GM11168 (cell line): ENCODE measurements around the gene HOXA7.

Source experiments
- in situ Hi-C: fragments of 300-500 bp; cut with MboI; formaldehyde crosslinking; loops from one replicate; pipeline ENCODE4 v1.12.0; 2022; ENCODE audit warnings: low sequenced_read_pairs; ENCODE audit not compliant: unreplicated experiment

HOXA7 gene

GRCh38 chr7:27194686-27195379, 38.4 kb upstream of the HOXA7 start:
- in situ Hi-C loops = loop anchor here (25.0 kb wide), 1 partner anchor 1333 kb away; no protein-coding TSS in a partner anchor

- in situ Hi-C loops = loop anchor here (25.0 kb wide), 1 partner anchor 1332 kb away; no protein-coding TSS in a partner anchor
Observed at GRCh38 chr7:27194002-27194352, 37.5 kb upstream of the HOXA7 start.

DNA sequence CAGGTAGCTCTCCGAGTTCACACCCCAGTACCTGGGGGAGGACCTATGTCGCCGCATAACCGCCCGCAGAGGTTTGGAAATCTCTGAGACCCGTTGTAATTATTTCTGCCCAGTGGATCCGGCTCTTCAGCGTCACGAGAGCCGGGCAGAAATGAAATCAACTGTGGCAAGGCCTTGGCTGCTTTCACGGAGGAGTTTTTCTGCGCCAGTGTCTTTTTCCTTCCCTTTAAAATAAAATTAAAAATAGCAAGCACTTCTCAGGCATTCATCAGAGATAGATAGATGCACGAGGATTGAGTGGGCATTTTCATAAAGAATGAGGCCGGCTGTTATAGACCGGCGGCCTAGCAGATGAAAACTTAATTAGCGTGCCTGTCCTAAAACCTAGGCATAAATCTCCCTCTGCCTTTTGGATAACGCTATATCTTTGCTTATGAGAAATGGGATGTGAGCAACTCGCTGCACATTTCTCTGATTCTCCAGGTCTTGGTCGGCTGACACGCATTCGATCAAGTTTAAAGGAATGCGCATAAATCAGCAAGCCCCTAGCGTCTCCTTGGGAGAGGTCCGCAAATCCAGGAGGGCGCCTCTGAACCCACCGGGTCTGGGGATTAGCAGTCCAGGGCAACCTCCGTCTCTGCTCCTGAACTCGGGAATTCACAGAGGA, 37.0 kb upstream of the HOXA7 start:
- in situ Hi-C loops = loop anchor here (25.0 kb wide), 1 partner anchor 1331 kb away; no protein-coding TSS in a partner anchor

- in situ Hi-C loops = loop anchor here (25.0 kb wide), 1 partner anchor 1330 kb away; no protein-coding TSS in a partner anchor
Observed at GRCh38 chr7:27192546-27193334, 36.3 kb upstream of the HOXA7 start.

DNA sequence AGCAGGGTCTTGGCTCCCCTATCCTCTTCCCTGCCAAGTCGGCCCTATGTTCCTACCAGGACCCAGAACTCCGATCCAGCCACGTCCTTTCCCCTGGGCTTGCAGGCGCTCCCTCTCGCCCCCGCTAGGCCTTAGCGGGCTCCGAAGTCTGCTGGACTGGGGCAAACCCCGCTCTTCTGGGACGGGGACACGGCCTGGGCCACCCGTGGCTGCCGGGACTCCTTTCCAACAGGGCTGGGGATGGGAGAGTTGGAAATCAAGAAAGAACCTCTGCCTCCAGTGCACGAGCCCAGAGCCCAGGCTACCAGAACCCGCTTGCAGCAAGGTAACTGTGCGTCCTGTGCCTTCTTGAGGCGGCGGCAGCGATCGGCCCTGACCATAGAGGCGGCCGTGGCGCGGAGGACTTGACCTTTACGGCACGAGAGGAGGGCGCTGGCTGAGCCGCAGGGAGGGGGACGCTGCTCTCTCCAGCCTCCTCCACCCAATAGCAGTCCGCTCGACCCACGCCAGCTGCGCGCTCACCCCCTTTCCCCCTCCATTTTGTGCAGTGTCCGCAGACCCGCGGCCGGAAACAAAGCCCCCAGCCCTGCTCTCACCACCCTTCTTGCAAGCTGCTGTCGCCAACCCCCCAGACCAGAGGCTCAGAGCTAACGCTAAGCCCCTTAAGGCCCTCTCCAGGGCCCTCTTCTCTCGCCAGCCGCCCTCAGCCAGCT, 35.5 kb upstream of the HOXA7 start:
- in situ Hi-C loops = loop anchor here (25.0 kb wide), 1 partner anchor 1330 kb away; no protein-coding TSS in a partner anchor

DNA sequence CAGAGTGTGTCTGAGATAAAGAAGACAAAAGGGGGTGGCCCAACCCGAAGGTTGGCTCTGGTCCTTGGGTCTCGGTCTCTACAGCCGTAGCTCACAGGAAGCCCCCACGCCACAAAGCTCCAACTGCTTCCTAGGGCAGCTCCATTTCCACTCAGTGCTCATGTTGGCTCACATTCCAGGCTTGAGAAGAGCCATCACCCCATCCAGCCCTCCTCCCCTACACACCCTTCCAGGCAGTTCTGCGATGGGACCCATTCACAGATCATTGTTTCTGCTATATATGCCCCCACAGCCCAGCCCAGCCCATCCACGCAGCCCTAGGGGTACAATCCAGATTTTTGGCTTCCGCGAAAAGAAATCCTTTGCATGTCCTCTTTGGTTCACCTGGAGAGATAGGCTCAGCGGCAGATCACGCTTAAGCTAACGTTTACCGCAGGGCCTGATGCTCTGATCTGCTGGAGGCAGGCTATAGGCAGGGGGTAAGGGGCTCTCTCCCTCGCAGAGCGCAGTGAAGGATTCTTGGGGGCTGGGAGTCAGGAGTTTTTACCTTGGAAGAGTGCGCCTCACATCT, 34.8 kb upstream of the HOXA7 start:
- in situ Hi-C loops = loop anchor here (25.0 kb wide), 1 partner anchor 1329 kb away; no protein-coding TSS in a partner anchor

GRCh38 chr7:27189997-27190748, 33.7 kb upstream of the HOXA7 start:
- in situ Hi-C loops = loop anchor here (25.0 kb wide), 1 partner anchor 1328 kb away; no protein-coding TSS in a partner anchor

DNA sequence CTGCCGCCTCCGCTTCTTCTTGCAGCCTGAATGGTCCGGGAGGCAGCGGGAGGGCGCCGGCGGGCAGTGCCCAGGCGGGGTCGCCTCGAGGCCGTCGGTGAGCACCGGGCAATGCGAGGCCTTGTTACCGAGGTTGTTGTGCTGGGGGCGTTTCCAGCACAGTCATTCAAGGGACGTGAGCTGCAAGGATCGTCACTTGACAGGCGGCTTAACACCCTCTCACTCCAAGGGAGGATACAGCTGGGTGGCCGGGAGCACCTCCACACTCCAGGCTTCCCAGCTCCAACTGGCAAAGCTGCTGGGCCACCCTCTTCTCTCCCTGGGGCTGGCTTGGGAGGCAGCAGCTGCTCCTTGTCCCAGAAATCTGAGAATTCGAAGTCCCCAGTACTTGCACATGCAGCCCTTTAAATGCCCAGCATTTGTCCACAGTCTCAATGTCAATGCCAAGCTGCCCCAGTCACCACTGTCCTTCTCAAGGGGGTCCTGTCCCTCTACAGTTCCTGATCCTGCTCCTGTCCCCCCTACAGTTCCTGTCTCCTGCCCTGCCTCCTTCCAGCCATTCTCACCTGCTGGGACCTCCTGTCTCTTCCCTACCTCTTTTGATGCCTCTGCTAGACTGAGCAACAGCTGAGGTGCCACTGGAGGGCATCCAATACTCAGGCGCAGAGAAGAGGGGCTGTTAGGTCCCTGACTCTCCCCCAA, 33.0 kb upstream of the HOXA7 start:
- in situ Hi-C loops = loop anchor here (25.0 kb wide), 1 partner anchor 1327 kb away; no protein-coding TSS in a partner anchor

- in situ Hi-C loops = loop anchor here (25.0 kb wide), 1 partner anchor 1326 kb away; no protein-coding TSS in a partner anchor
Observed at GRCh38 chr7:27188386-27189294, 32.2 kb upstream of the HOXA7 start.

GRCh38 chr7:27187475-27188385, 31.3 kb upstream of the HOXA7 start:
- in situ Hi-C loops = loop anchor here (25.0 kb wide), 1 partner anchor 1325 kb away; no protein-coding TSS in a partner anchor

DNA sequence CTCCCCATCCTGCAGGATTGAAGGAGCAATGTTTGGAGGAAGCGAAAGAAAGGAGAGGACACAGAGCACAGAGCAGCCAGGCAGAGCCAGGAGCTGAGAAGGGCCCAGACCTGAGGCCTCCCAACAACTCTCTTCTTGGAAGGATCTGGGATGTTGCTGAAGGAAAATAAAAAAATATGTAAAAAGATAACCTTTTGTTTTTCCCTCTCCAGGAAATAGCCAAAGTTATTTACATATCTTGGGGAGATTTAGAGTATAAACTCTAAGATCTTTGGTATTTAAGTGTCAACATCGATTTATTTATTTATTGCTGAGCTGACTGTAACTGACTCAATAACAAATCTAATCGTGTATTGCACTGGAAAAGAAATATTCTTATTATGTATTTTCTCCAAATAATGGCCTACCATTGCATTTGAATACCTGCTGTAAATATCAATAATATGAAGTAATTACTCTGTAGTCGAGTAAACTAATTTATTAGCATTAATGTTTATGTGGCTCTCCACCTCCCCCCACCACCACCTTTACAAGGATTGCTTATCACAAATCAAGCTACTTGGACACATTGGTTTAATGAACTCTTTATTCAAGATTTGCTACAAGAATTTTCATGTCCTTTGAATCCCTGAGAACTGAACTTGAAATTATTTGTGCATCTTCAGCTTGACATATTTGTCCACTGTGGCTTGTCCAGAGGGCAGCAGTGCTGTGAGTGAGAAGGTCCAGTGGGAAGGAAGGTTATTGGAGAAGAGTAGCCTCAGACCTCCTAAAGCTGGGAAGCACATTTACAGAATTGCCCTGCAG, 30.4 kb upstream of the HOXA7 start:
- in situ Hi-C loops = loop anchor here (25.0 kb wide), 1 partner anchor 1325 kb away; no protein-coding TSS in a partner anchor

DNA sequence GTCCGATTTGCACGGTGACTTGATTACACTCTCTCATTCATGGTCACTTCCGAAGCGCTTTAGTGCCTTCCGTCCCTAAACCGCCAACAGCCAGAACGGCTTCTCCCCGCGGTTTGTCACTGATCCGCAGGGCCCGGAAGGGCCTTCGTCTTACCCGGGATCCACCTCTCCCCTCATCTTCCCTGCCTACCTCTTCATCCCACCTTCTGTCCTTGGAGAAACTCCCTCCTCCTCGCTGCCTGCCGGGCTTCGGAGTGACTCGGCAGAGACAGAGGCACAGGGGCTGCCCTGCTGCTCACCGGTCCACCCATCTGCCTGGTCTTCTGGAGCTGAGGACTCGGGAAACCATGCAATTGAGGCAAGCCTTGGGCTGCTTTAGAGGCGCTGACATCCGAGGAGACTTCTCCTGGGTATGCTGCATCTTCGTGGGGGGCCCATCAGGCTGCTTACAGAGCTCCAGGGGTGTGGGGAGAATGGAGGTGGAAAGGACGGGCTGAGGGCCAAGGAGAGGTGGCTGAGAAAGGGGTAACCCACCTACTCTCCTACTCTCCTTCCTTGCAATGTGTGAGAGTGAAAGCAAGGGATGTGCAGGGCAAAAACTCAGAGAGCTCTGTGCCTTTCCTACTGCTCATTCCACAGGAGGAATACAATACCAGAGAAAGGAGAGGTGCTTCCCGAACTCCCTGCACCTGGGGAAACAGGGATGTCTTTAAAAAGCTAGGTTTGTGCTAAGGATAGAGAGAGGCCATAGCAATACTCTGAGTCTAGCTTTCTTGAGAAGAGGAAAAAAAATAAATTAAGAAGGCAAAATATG, 29.6 kb upstream of the HOXA7 start:
- in situ Hi-C loops = loop anchor here (25.0 kb wide), 1 partner anchor 1324 kb away; no protein-coding TSS in a partner anchor

DNA sequence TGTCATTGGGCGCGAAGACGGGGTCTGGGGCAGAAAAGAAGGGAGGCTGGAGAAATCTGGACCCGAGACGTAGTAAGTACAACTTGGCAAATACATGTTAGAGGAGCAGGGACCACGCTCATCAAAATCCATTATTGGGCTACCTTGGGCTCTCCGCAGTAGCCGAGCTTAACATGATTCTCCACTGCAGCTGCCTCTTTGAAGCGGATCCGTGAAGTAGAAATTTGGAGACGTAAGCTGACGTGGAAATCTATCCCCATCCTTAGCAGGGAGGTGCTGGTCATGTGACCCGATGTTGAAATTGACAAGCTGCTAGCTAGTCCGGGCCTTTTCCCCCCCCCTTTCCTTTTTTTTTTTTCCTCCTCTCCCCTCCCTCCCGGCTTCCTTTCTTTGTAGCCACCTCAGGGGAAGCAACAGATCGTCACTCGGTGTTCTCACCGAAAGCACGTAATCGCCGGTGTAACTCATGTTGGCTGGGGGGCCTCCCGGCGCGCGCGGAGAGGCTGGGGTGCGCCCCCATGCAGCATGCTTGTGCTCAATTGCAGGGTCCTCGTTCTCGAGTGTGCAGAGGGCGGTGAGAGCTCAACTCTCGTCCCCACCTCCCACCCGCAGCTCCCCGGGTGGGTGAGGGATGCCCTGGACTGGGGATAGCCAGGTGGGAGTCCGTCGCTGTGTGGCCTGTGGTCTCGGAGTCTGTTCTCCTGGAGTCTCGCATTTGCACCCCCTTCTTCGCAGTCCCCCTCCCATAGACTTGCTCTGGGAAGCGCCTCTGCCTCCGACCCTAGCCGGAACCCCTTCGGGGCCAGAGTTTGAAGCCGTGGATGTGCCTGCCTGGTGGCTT, 28.8 kb upstream of the HOXA7 start, which contains the start of gene HOXA11:
TSS of gene HOXA11 (minus strand) at position 220 of the 841 bp plus-strand sequence. CDS start at position 132, 88 bp downstream.
- in situ Hi-C loops = loop anchor here (25.0 kb wide), 1 partner anchor 1323 kb away; no protein-coding TSS in a partner anchor
